SU-DHL-6 (cell line): ENCODE data around the gene C3orf49.

Source experiments
- H2AFZ ChIP-seq: fragments of 200-600 bp; sonication (generic); 2 replicates; pipeline ENCODE4 v1.6.1; 2014; ENCODE audit warnings: low read depth, mild to moderate bottlenecking, moderate library complexity, mixed read lengths, antibody characterized with exemption, low read length; ENCODE audit not compliant: severe bottlenecking
- H3F3A ChIP-seq: fragments of 200-600 bp; shearing (Covaris generic); 2 replicates; pipeline ENCODE4 v1.6.0; 2016; ENCODE audit warnings: antibody characterized with exemption, mild to moderate bottlenecking; ENCODE audit not compliant: insufficient read depth
- H3K27ac ChIP-seq: fragments of 200-600 bp; sonication (generic); 2 replicates; pipeline ENCODE4 v1.5.1; 2016; ENCODE audit warnings: low read depth, mild to moderate bottlenecking, low read length, moderate library complexity, mixed read lengths
- H3K27me3 ChIP-seq: fragments of 200-600 bp; sonication (generic), shearing (Covaris generic); 2 replicates; pipeline ENCODE4 v1.6.0; 2014; ENCODE audit warnings: mild to moderate bottlenecking, low read length
- H3K36me3 ChIP-seq: fragments of 200-600 bp; sonication (generic); 2 replicates; pipeline ENCODE4 v1.6.1; 2014; ENCODE audit warnings: mild to moderate bottlenecking, low read length, mixed read lengths
- H3K4me2 ChIP-seq: fragments of 300-600, 200-600 bp; shearing (Covaris generic), sonication (generic); 2 replicates; pipeline ENCODE4 v1.6.0; 2014; ENCODE audit warnings: low read length, low read depth, mild to moderate bottlenecking; ENCODE audit not compliant: poor library complexity, severe bottlenecking
- H3K4me3 ChIP-seq: fragments of 200-600 bp; sonication (generic); 2 replicates; pipeline ENCODE4 v1.5.1; 2014; ENCODE audit warnings: antibody characterized with exemption, low read length, mild to moderate bottlenecking, mixed read lengths; ENCODE audit not compliant: insufficient read depth, poor library complexity, severe bottlenecking
- H3K79me2 ChIP-seq: fragments of 200-600 bp; sonication (generic); 2 replicates; pipeline ENCODE4 v1.6.1; 2014; ENCODE audit warnings: mild to moderate bottlenecking, low read length, moderate library complexity; ENCODE audit not compliant: insufficient read depth
- H3K9ac ChIP-seq: fragments of 200-600 bp; sonication (generic); 2 replicates; pipeline ENCODE4 v1.7.0; 2014; ENCODE audit warnings: mild to moderate bottlenecking, low read length
- H3K9me2 ChIP-seq: fragments of 200-600 bp; sonication (generic); replicated peaks from 2 replicates; pipeline ENCODE4 v1.6.1; 2014; ENCODE audit warnings: low read length; ENCODE audit not compliant: insufficient read depth
- H3K9me3 ChIP-seq: fragments of 200-600 bp; sonication (generic); 2 replicates; pipeline ENCODE4 v1.6.1; 2014; ENCODE audit warnings: low read length, mixed read lengths; ENCODE audit not compliant: insufficient read depth
- H4K20me1 ChIP-seq: fragments of 200-600 bp; sonication (generic); 2 replicates; pipeline ENCODE4 v1.6.1; 2014; ENCODE audit warnings: low read depth, mild to moderate bottlenecking, antibody characterized with exemption, low read length, moderate library complexity, mixed read lengths
- CTCF ChIP-seq: fragments of 200-600 bp; sonication (generic); IDR thresholded peaks from one replicate; pipeline ENCODE4 v1.5.1; 2017; ENCODE audit warnings: antibody characterized with exemption, mild to moderate bottlenecking, low read length, moderate library complexity; ENCODE audit not compliant: insufficient read depth, poor library complexity, severe bottlenecking
- EZH2phosphoT487 ChIP-seq: fragments of 200-600 bp; sonication (generic), shearing (Covaris generic); conservative IDR thresholded peaks from 2 replicates; pipeline ENCODE4 v1.6.1; 2018; ENCODE audit warnings: mild to moderate bottlenecking, antibody characterized with exemption, low read length, moderate library complexity, mixed read lengths

The C3orf49 gene

GRCh38 chr3:63795438-63795837 lies 23.7 kb upstream of the C3orf49 start:
- H3K4me3 ChIP-seq: no peak overlapping the region
- no peaks in the 10 kb centered on the region for H4K20me1 ChIP-seq
- no peaks in the 10 kb centered on the region for H3K27me3 ChIP-seq
- TF ChIP-seq CTCF (no peak), EZH2phosphoT487 (no peak)
- no peaks in the 10 kb centered on the region for H3K9me2 ChIP-seq
- no peak overlapping the region for H3K9ac ChIP-seq
- H3K36me3 ChIP-seq: no peaks in the 10 kb centered on the region
- H3K27ac ChIP-seq: no peak overlapping the region
- no peaks in the 10 kb centered on the region for H3K9me3 ChIP-seq
- H3K4me2 ChIP-seq: no peak overlapping the region
- H3F3A ChIP-seq: no peaks in the 10 kb centered on the region
- no peak overlapping the region for H2AFZ ChIP-seq
- H3K79me2 ChIP-seq: no peaks in the 10 kb centered on the region

GRCh38 chr3:63798544-63798943 lies 20.6 kb upstream of the C3orf49 start:
- H3K9me2 ChIP-seq: no peaks in the 10 kb centered on the region
- no peak overlapping the region for H2AFZ ChIP-seq
- no peaks in the 10 kb centered on the region for H3K36me3 ChIP-seq
- H3K4me2 ChIP-seq: no peak overlapping the region
- no peak overlapping the region for H3K27ac ChIP-seq
- H3K27me3 ChIP-seq: no peaks in the 10 kb centered on the region
- no peaks in the 10 kb centered on the region for H4K20me1 ChIP-seq
- no peak overlapping the region for H3K4me3 ChIP-seq
- H3F3A ChIP-seq: no peaks in the 10 kb centered on the region
- H3K9ac ChIP-seq: no peak overlapping the region
- H3K9me3 ChIP-seq: no peaks in the 10 kb centered on the region
- H3K79me2 ChIP-seq: no peaks in the 10 kb centered on the region
- TF ChIP-seq EZH2phosphoT487 (no peak), CTCF (no peak)

- Histone ChIP-seq H3K9me3 (no peaks in the 10 kb centered on the region), H3K79me2 (no peaks in the 10 kb centered on the region), H3K4me2 (no peak overlapping the region), H3K36me3 (no peaks in the 10 kb centered on the region), H3K9ac (no peak overlapping the region), H3K4me3 (no peak overlapping the region), H4K20me1 (no peaks in the 10 kb centered on the region), H3K9me2 (no peaks in the 10 kb centered on the region), H3K27ac (no peak overlapping the region), H3F3A (no peaks in the 10 kb centered on the region), H2AFZ (no peak overlapping the region), H3K27me3 (no peaks in the 10 kb centered on the region)
- no peak for TF ChIP-seq CTCF
- TF ChIP-seq EZH2phosphoT487: no peak
These were observed 20.1 kb upstream of the C3orf49 start for GRCh38 chr3:63798949-63799348.

GRCh38 chr3:63800097-63800496 lies 19.0 kb upstream of the C3orf49 start:
- Histone ChIP-seq H4K20me1 (no peaks in the 10 kb centered on the region), H3K9ac (no peak overlapping the region), H3F3A (no peaks in the 10 kb centered on the region), H3K36me3 (no peaks in the 10 kb centered on the region), H3K27ac (no peak overlapping the region), H3K9me2 (no peaks in the 10 kb centered on the region), H2AFZ (no peak overlapping the region), H3K79me2 (no peaks in the 10 kb centered on the region), H3K27me3 (no peaks in the 10 kb centered on the region), H3K4me2 (no peak overlapping the region), H3K9me3 (no peaks in the 10 kb centered on the region), H3K4me3 (no peak overlapping the region)
- TF ChIP-seq CTCF (no peak), EZH2phosphoT487 (no peak)
